Stimulated activated effector memory CD8-positive, alpha-beta T cell treated with anti-CD3 and anti-CD28 coated beads, Interleukin-12 subunit alpha, Interleukin-12 subunit beta, amount 100 ng/mL, for 72 hours (primary cell): ENCODE results near the gene SGMS1.
"Not testable (repeated sequence)": the region's sequence is repeated elsewhere in the genome, so short reads cannot be mapped to it uniquely, and the experiment has no call there.

ENCODE experiments used
- ATAC-seq: fragments of 150-1000 bp; cut with Tn5 transposase; 2 replicates; pipeline ENCODE4 v1.10.0; 2021
- DNase-seq, 2 donors: peaks; one replicate each; pipeline ENCODE4 v3.0.0; 2021 to 2022; ENCODE audit warnings: low spot score in 2 of 2
- H3K27ac Mint-ChIP-seq: one replicate; pipeline ENCODE4 v1.8.0; 2022; ENCODE audit warnings: mild to moderate bottlenecking, mixed read lengths
- H3K36me3 Mint-ChIP-seq: one replicate; pipeline ENCODE4 v1.8.0; 2022; ENCODE audit warnings: mild to moderate bottlenecking, mixed read lengths
- H3K4me1 Mint-ChIP-seq: one replicate; pipeline ENCODE4 v1.8.0; 2022; ENCODE audit warnings: mixed read lengths
- H3K4me3 Mint-ChIP-seq: one replicate; pipeline ENCODE4 v1.8.0; 2022; ENCODE audit warnings: mild to moderate bottlenecking, mixed read lengths
- H3K9me3 Mint-ChIP-seq: one replicate; pipeline ENCODE4 v1.8.0; 2022; ENCODE audit warnings: mixed read lengths

The SGMS1 gene

DNA sequence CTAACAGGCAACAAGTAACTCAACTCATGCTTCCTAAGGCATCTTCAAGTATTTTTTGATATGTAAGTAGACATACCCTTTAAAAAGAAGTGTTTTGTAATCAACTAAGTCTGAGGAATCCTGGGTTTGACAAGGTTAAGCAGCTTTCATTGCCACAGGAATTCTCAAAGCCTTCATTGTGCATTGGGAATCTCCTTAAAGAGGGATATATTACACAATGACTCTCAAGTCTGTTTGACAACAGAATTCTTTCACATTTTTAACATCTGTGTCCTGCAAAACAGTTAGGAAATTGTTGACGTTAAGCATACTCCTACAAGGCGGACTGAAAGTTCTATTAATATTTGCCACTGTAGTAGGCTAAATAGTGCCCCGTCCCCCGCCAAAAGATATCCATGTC lies 71.4 kb downstream of the SGMS1 start:
- Mint-ChIP-seq H3K36me3 (no peaks in the 10 kb centered on the region), H3K4me3 (no peak overlapping the region), H3K4me1 (peaks cover 31% of the 10 kb centered on the region), H3K27ac (peak overlapping the region; percentile 27), H3K9me3 (peaks cover 3% of the 10 kb centered on the region)
- DNase-seq = no peak
- ATAC-seq = no peak

DNA sequence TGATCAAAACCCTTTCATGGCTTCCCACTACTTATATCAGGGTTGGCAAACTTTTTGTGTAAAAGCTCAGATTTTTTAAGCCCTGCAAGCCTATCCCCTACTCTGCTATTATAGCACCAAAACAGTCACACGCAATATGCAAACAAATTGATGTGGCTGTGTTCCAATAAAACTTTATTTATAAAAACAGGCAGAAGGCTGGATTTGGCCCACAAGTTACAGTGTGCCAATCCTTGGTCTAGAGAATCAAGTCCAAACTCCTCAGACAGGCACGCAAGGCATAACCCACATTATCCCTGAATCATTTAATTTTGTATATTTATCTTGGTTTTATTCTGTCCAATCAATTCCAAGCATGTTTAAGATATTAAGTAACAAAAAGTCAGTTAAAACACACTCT lies 71.9 kb downstream of the SGMS1 start:
- Mint-ChIP-seq H3K4me1 (peaks cover 31% of the 10 kb centered on the region), H3K9me3 (peaks cover 3% of the 10 kb centered on the region), H3K36me3 (no peaks in the 10 kb centered on the region), H3K4me3 (no peak overlapping the region), H3K27ac (no peak overlapping the region)
- no peak for ATAC-seq
- no peak for DNase-seq

GRCh38 chr10:50550291-50550839 lies 73.4 kb downstream of the SGMS1 start:
- Mint-ChIP-seq H3K9me3 (peaks cover 3% of the 10 kb centered on the region), H3K27ac (no peak overlapping the region), H3K4me3 (no peak overlapping the region), H3K4me1 (peaks cover 30% of the 10 kb centered on the region), H3K36me3 (no peaks in the 10 kb centered on the region)
- DNase-seq = no peak
- ATAC-seq = no peak

- H3K27ac Mint-ChIP-seq, DNase-seq, H3K36me3 Mint-ChIP-seq, H3K9me3 Mint-ChIP-seq, H3K4me3 Mint-ChIP-seq, ATAC-seq: not testable (repeated sequence)
- peaks cover 40% of the 10 kb centered on the region for H3K4me1 Mint-ChIP-seq
Observed at GRCh38 chr10:50549186-50549585, 74.6 kb downstream of the SGMS1 start.

- ATAC-seq, H3K36me3 Mint-ChIP-seq, H3K27ac Mint-ChIP-seq, H3K4me3 Mint-ChIP-seq, H3K9me3 Mint-ChIP-seq, DNase-seq: not testable (repeated sequence)
- H3K4me1 Mint-ChIP-seq = peaks cover 33% of the 10 kb centered on the region
Observed at GRCh38 chr10:50548481-50548880, 75.3 kb downstream of the SGMS1 start.

DNA sequence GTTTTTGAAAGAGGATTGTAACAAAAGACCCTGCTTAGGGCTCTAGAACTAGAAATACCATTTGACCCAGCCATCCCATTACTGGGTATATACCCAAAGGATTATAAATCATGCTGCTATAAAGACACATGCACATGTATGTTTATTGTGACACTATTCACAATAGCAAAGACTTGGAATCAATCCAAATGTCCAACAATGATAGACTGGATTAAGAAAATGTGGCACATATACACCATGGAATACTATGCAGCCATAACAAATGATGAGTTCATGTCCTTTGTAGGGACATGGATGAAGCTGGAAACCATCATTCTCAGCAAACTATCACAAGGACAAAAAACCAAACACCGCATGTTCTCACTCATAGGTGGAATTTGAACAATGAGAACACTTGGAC lies 77.5 kb downstream of the SGMS1 start:
- DNase-seq, H3K27ac Mint-ChIP-seq, H3K4me3 Mint-ChIP-seq, ATAC-seq, H3K9me3 Mint-ChIP-seq, H3K36me3 Mint-ChIP-seq: not testable (repeated sequence)
- peaks cover 45% of the 10 kb centered on the region for H3K4me1 Mint-ChIP-seq

- H3K27ac Mint-ChIP-seq = no peak overlapping the region
- H3K4me1 Mint-ChIP-seq = peaks cover 50% of the 10 kb centered on the region
Observed at GRCh38 chr10:50545846-50546245, 77.9 kb downstream of the SGMS1 start.

DNA sequence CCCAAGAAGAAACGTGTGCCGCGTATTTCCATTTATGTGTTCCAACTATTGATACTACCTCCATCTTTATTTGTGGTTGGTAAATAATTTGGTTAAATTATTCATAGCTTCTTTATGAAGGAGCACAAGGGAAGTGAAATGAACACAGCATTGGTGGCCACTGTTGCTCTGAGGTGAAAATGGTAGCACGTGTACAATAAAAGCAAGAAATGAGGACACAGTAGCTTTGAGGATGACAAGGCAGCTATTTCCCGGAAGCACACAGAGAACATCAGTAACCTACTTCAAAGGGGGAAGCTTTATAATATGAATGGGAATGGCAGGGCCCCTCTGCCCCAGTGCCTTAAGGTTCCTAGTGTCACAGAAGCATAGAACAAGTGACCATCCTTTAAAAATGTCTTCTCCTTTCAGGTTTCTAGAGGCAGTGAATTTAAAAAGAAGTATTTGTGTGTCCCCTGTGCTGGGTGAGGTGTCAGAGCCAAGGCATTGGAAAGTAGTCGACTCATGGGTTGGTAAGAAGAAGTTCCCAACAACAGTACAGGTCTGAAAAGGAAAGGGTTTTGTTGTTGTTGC lies 78.8 kb downstream of the SGMS1 start:
- peaks cover 4% of the 10 kb centered on the region for H3K36me3 Mint-ChIP-seq
- H3K9me3 Mint-ChIP-seq = peaks cover 3% of the 10 kb centered on the region
- ATAC-seq = peak; percentile 52
- no peak overlapping the region for H3K4me3 Mint-ChIP-seq
- H3K27ac Mint-ChIP-seq = peak overlapping the region; percentile 53
- H3K4me1 Mint-ChIP-seq = peaks cover 52% of the 10 kb centered on the region
- no peak for DNase-seq

More at GRCh38 chr10:50545846-50546245, 77.9 kb downstream of the SGMS1 start:
- ATAC-seq = no peak
- no peak for DNase-seq
- H3K36me3 Mint-ChIP-seq = peaks cover under 1% of the 10 kb centered on the region
- no peak overlapping the region for H3K4me3 Mint-ChIP-seq
- peaks cover 3% of the 10 kb centered on the region for H3K9me3 Mint-ChIP-seq

DNA sequence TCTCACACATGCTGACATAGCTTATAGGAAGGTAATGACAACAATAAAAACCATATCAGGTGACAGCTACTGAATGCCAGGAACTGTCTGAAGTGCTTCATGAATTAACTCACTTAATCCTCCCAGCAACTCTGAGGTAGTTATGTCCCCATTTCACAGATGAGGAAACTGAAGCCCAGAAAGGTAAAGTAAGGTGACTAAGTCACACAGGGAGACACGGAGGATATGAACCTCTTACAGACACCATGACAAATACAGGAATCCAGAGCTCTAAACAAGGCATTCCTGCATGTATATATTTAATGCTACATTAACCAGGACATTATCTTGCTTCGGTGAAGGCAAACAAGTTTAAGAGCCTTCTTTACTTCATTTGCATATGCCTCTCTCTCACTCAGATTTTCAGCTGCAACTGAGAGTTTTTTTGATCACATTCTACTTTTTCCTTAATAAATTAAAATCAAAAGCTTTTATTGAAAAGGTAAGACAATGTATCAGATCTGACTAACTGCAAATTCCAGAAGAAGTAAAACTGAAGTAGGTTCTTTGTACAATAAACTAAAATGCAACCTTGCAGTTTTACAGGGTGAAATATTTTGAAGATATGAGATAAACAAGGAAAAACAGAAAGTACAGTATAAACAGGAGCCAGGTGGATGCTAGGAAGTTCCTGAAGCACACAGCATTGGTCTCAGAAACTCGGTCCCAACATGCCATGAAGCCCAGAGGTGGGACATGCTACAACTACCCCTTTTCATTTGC lies 79.5 kb downstream of the SGMS1 start:
- ATAC-seq = no peak
- peaks cover 4% of the 10 kb centered on the region for H3K36me3 Mint-ChIP-seq
- no peak overlapping the region for H3K27ac Mint-ChIP-seq

GRCh38 chr10:50542871-50543270 lies 80.9 kb downstream of the SGMS1 start:
- no peak for DNase-seq

More for the DNA sequence above, 79.5 kb downstream of the SGMS1 start:
- DNase-seq = no peak
- peaks cover 3% of the 10 kb centered on the region for H3K9me3 Mint-ChIP-seq
- H3K4me3 Mint-ChIP-seq = no peak overlapping the region
- H3K4me1 Mint-ChIP-seq = peaks cover 59% of the 10 kb centered on the region

DNA sequence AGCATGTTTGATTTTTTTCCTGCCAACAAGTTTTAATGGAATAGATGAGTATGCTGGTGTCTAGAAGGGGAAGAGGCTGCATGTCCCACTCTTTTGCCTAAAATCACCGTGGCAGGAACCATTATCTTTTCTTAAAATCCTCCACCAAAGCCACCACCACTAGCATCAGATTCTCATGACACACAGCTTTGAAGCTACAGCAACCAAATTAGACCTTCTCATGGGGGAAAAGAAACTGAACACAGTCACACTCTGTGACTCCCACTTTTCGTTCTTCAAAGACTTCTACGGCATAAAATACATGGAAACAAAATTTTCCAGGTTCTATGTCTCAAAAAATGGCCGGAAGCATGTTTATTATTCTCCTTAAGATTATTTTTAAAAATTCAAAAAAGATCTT lies 81.8 kb downstream of the SGMS1 start:
- Mint-ChIP-seq H3K4me1 (peaks cover 79% of the 10 kb centered on the region), H3K27ac (peak overlapping the region; percentile 78), H3K36me3 (peaks cover 4% of the 10 kb centered on the region), H3K9me3 (no peaks in the 10 kb centered on the region), H3K4me3 (peak overlapping the region; percentile 40)
- DNase-seq (no peak), ATAC-seq (no peak)

More at GRCh38 chr10:50542871-50543270, 80.9 kb downstream of the SGMS1 start:
- Mint-ChIP-seq H3K36me3 (peaks cover 4% of the 10 kb centered on the region), H3K27ac (peak overlapping the region; percentile 39), H3K4me1 (peaks cover 73% of the 10 kb centered on the region), H3K4me3 (no peak overlapping the region), H3K9me3 (peaks cover 1% of the 10 kb centered on the region)
- no peak for ATAC-seq

DNA sequence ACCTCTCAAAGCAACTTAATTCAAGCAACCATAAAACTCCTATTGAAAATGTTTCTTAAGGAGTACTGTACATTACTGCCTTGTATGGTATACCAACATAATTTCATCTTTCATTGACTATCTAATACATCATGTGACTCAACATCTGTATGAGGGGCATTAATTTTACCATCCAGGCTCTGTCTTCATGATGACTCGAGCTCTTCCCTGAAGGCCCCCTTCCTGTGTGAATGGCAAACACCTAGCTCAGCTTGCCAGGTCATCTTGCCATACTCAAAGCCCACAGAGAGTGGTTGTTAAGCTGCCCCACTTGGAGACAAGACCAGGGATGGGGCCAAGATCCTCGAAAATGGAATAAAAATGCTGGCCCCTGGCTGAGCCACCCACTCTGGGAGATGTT lies 82.4 kb downstream of the SGMS1 start:
- Mint-ChIP-seq H3K4me1 (peaks cover 84% of the 10 kb centered on the region), H3K36me3 (peaks cover 4% of the 10 kb centered on the region), H3K9me3 (no peaks in the 10 kb centered on the region), H3K4me3 (peak overlapping the region; percentile 40), H3K27ac (peak overlapping the region; percentile 78)
- peak; percentile 17 for ATAC-seq
- DNase-seq = no peak

DNA sequence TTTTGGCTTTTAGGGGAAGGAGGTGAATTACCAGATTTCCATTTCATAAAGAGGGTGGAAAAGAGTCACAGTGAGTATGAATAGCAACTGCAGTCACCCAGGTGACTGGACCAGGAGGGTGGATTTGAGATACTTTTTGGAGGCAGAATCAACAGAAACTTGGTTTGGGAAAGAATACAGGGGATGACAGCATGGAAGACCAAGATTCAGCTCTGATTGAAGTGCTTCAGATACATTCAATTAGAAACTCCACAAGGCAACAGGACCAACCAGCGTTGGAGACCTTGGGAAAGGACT lies 83.0 kb downstream of the SGMS1 start:
- Mint-ChIP-seq H3K4me3 (peak overlapping the region; percentile 40), H3K4me1 (peaks cover 84% of the 10 kb centered on the region), H3K9me3 (no peaks in the 10 kb centered on the region), H3K36me3 (peaks cover 4% of the 10 kb centered on the region), H3K27ac (peak overlapping the region; percentile 78)
- DNase-seq (no peak), ATAC-seq (peak; percentile 50)

DNA sequence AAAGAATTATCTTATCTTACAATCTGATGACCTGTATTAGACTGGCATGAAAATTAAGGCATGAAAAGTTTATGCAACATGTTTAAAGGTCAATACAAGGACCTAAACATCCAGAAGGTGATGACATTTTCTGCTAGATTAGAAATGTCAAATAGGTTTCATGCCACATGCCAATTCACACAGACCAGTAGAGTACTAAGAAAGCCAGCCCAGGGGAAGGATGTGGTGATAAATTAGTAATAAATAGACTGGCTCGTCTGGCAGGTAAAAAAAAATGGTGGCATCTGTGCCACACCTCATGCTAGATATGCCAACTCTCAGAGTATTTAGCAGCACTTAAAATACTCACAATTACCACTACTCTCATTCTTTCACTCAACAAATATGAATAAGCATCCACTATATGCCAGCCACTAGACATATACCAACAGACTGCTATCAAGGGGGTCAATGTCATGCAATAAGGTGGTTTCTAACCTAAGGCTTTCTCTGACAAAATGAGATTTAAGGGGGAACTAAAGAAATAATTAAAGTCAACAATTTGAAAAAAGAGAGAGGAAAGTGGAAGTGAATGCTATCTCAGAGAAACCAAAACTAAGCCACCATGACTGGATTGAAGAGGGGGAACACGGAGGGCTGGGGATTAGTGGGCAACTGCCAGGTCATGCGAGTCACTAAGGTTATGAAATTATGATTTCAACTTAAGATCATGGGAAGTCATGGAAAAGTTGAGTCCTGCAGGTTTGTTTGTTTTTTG lies 83.5 kb downstream of the SGMS1 start:
- Mint-ChIP-seq H3K9me3 (no peaks in the 10 kb centered on the region), H3K4me3 (peak overlapping the region; percentile 40), H3K27ac (peak overlapping the region; percentile 78), H3K4me1 (peaks cover 84% of the 10 kb centered on the region), H3K36me3 (peaks cover 4% of the 10 kb centered on the region)
- peak; percentile 75 for ATAC-seq
- no peak for DNase-seq

DNA sequence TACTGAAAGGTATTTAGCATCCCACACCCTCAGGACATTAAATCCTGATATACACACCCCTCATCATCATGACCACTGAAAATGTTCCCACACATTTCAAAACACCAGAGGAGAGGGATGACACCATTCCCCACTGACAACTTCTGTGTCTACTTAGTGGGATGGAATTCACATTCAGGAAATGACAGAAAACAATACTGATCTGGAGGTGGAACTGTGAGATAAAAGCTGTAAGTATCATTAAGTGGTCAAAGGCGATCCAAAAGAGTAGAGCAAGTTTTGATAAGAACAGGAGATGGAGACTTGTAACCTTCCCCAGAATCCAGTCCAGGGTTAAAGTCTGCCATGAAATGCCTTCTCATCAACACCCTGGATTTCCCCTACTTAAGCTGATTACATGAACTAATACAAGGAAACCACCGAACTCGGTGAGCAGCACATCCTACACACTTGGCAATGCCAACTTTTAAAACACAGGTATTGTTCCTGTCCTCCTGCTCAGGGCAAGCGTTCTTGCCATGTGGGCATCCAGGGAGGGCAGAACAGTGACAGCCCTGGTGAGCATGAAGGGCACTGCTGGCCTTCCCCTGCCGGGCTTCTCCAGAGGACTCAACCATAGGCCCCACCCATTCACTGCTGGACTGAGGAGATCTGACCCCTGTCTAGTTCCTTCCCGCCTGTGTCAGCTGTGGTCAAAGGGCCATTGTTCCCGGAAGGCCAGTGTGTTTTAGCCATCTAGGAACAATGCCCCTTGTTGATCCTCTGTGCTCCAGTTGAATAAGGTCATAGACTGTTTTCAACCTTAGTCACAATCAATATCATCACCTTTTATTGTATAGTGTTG lies 85.0 kb downstream of the SGMS1 start:
- peak overlapping the region; percentile 43 for H3K4me3 Mint-ChIP-seq
- peaks cover 4% of the 10 kb centered on the region for H3K36me3 Mint-ChIP-seq
- peak; percentile 70 for ATAC-seq
- no peak for DNase-seq
- no peaks in the 10 kb centered on the region for H3K9me3 Mint-ChIP-seq
- peak overlapping the region; percentile 83 for H3K27ac Mint-ChIP-seq
- H3K4me1 Mint-ChIP-seq = peaks cover 77% of the 10 kb centered on the region
